ENCODE results near the gene NPL.

The NPL gene

GRCh38 chr1:182789138-182790076 is at the start of gene NPL:
TSS of gene NPL (plus strand) at chr1:182789773. CDS start at chr1:182794372, 4,599 bp downstream.
- no peak for FAIRE-seq

- FAIRE-seq = no peak
Measured at GRCh38 chr1:182740120-182740519, 49.5 kb upstream of the NPL start.

GRCh38 chr1:182742780-182743179 is 46.8 kb upstream of the NPL start:
- FAIRE-seq = no peak

- no peak for FAIRE-seq
Measured at GRCh38 chr1:182752077-182752988, 37.2 kb upstream of the NPL start.

- FAIRE-seq = no peak
Measured at GRCh38 chr1:182754087-182754486, 35.5 kb upstream of the NPL start.

- no peak for FAIRE-seq
Measured at GRCh38 chr1:182754543-182755314, 34.8 kb upstream of the NPL start.

GRCh38 chr1:182755632-182756031 is 33.9 kb upstream of the NPL start:
- FAIRE-seq = no peak

- no peak for FAIRE-seq
Measured at GRCh38 chr1:182756423-182756822, 33.1 kb upstream of the NPL start.

- FAIRE-seq = no peak
Measured at GRCh38 chr1:182761396-182762395, 27.9 kb upstream of the NPL start.

- FAIRE-seq = no peak
Measured at GRCh38 chr1:182762536-182762935, 27.0 kb upstream of the NPL start.

- no peak for FAIRE-seq
Measured at GRCh38 chr1:182764029-182764727, 25.4 kb upstream of the NPL start.

GRCh38 chr1:182765391-182765790 is 24.2 kb upstream of the NPL start:
- FAIRE-seq = no peak

GRCh38 chr1:182766050-182766449 is 23.5 kb upstream of the NPL start:
- no peak for FAIRE-seq

- no peak for FAIRE-seq
Measured at GRCh38 chr1:182766881-182767645, 22.5 kb upstream of the NPL start.

- FAIRE-seq = no peak
Measured at GRCh38 chr1:182768963-182769362, 20.6 kb upstream of the NPL start.

GRCh38 chr1:182770232-182770631 is 19.3 kb upstream of the NPL start:
- no peak for FAIRE-seq

GRCh38 chr1:182771187-182771984 is 18.2 kb upstream of the NPL start:
- FAIRE-seq = peak; percentile 53

- no peak for FAIRE-seq
Measured at GRCh38 chr1:182777386-182777785, 12.2 kb upstream of the NPL start.

- no peak for FAIRE-seq
Measured at GRCh38 chr1:182778862-182779261, 10.7 kb upstream of the NPL start.

Measured in TTC549 (cell line).